Purkinje cell (primary cell): ENCODE measurements around the gene LHX2. TPM values are rescaled to one million over a fixed set of nuclear protein-coding genes. Genes with fewer than 3 reads are reported as not detected.

Experiments used
- polyA plus RNA-seq: library from polyadenylated mRNA; unstranded; fragments of >200 nt; fragmentation: Nextera tagmentation; gene quantifications from 2 replicates; pipeline ENCODE4 v1.2.1, GENCODE V29; 2014

Gene LHX2
- 3.3 TPM in 1 of 2 replicates, not detected in the other for polyA plus RNA-seq

GRCh38 chr9:124011460-124012301 is at the start of gene LHX2:
Gene LHX2, plus strand, starts transcription at chr9:124011768. Its CDS starts 581 bp downstream, at chr9:124012349.

Other genes with a start within 250 kb of the LHX2 start
- 4.5 and 7.1 TPM in 2 replicates for gene DENND1A, start 81.6 kb upstream of the LHX2 start, polyA plus RNA-seq
- 1.5 and 2.8 TPM in 2 replicates for gene NEK6, start 246.2 kb downstream of the LHX2 start, polyA plus RNA-seq